ENCODE measurements around the gene SFMBT1. TPM values are rescaled to one million over a fixed set of nuclear protein-coding genes. Genes with fewer than 3 reads are reported as not detected.

The SFMBT1 gene
- total RNA-seq, 1 donor from 2014 or later: 14.7 TPM

- no peak for DNase-seq (ENCODE audit: low spot score)
- intact Hi-C loops (cut with DNase I): no loop called here
Observed at GRCh38 chr3:52874864-52875587, 170.8 kb downstream of the SFMBT1 start.

- DNase-seq (ENCODE audit: low spot score): no peak
- intact Hi-C loops (cut with DNase I): no loop called here
Observed at GRCh38 chr3:52874160-52874701, 171.6 kb downstream of the SFMBT1 start.

GRCh38 chr3:52873433-52874159 is 172.3 kb downstream of the SFMBT1 start:
- intact Hi-C loops (cut with DNase I): no loop called here
- DNase-seq (ENCODE audit: low spot score): no peak

- intact Hi-C loops (cut with DNase I): no loop called here
- DNase-seq (ENCODE audit: low spot score): no peak
Observed at GRCh38 chr3:52872245-52872644, 173.6 kb downstream of the SFMBT1 start.

- DNase-seq (ENCODE audit: low spot score): no peak
- intact Hi-C loops (cut with DNase I): no loop called here
Observed at GRCh38 chr3:52871761-52872160, 174.1 kb downstream of the SFMBT1 start.

GRCh38 chr3:52870471-52870870 is 175.4 kb downstream of the SFMBT1 start:
- DNase-seq (ENCODE audit: low spot score): no peak

GRCh38 chr3:52866427-52866826 is 179.4 kb downstream of the SFMBT1 start:
- no peak for DNase-seq (ENCODE audit: low spot score)
- intact Hi-C loops (cut with DNase I): no loop called here

More at GRCh38 chr3:52870471-52870870, 175.4 kb downstream of the SFMBT1 start:
- intact Hi-C loops (cut with DNase I): no loop called here

- intact Hi-C loops (cut with DNase I): no loop called here
- DNase-seq (ENCODE audit: low spot score): no peak
Observed at GRCh38 chr3:52865994-52866393, 179.9 kb downstream of the SFMBT1 start.

- intact Hi-C loops (cut with DNase I): no loop called here
- no peak for DNase-seq (ENCODE audit: low spot score)
Observed at GRCh38 chr3:52860424-52860768, 185.5 kb downstream of the SFMBT1 start.

GRCh38 chr3:52859686-52860423 is 186.0 kb downstream of the SFMBT1 start:
- no peak for DNase-seq (ENCODE audit: low spot score)
- intact Hi-C loops (cut with DNase I): no loop called here

GRCh38 chr3:52857864-52858263 is 188.0 kb downstream of the SFMBT1 start:
- DNase-seq (ENCODE audit: low spot score): no peak
- intact Hi-C loops (cut with DNase I): no loop called here

GRCh38 chr3:52857133-52857532 is 188.7 kb downstream of the SFMBT1 start:
- DNase-seq (ENCODE audit: low spot score): no peak
- intact Hi-C loops (cut with DNase I): no loop called here

- intact Hi-C loops (cut with DNase I): no loop called here
- DNase-seq (ENCODE audit: low spot score): no peak
Observed at GRCh38 chr3:52856666-52857065, 189.2 kb downstream of the SFMBT1 start.

- intact Hi-C loops (cut with DNase I): loop anchor here (5.0 kb wide), 1 partner anchor 218 kb away; no protein-coding TSS in a partner anchor
- DNase-seq (ENCODE audit: low spot score): no peak
Observed at GRCh38 chr3:52854013-52854412, 191.9 kb downstream of the SFMBT1 start.

Other genes with a start within 250 kb of the SFMBT1 start
- 3.2 TPM for gene ITIH4, start 215.4 kb downstream of the SFMBT1 start, total RNA-seq
- 15.9 TPM for gene MUSTN1, start 211.1 kb downstream of the SFMBT1 start, total RNA-seq
- gene STIMATE, start 148.5 kb downstream of the SFMBT1 start, total RNA-seq: 11.2 TPM
- gene RFT1, start 84.4 kb upstream of the SFMBT1 start, total RNA-seq: 8.6 TPM
- gene PRKCD, start 115.1 kb upstream of the SFMBT1 start, total RNA-seq: 10.6 TPM
- gene TKT, start 209.9 kb upstream of the SFMBT1 start, total RNA-seq: 34.6 TPM